DND-41 (cell line): ENCODE results near the gene SENP6.

Experiments
- EZH2 ChIP-seq: IDR thresholded peaks from 3 replicates; pipeline ENCODE4 v1.6.1; 2012; ENCODE audit warnings: borderline replicate concordance, low read depth, mild to moderate bottlenecking, moderate library complexity, low read length, inconsistent platforms; ENCODE audit not compliant: severe bottlenecking
- TF ChIP-seq, protein P1 (sequence below): IDR thresholded peaks from 2 replicates; pipeline ENCODE4 v1.5.1; 2012; ENCODE audit warnings: borderline replicate concordance, low read length, moderate library complexity, mild to moderate bottlenecking; ENCODE audit not compliant: poor library complexity, severe bottlenecking; ENCODE audit errors: extremely low read depth

DNA sequence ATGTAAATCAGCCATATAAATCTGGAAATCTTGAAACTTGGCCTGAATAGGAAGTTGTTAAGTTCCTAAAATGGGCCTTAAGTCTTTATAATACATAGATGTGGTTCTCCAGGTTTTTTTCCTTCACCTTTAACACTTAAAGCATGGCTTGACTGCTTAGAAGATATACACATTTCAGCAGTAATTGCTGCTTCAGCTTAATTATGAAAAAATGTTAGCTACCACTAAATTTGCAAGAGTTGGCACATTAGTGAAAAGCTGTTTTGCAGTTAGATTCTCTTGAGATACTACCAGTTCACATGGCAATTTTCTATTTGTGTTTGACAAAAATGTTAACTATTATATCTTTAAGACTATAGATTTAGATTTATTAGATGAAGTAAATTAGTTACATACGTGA is 74.7 kb downstream of the SENP6 start:
- TF ChIP-seq, protein P1, sequence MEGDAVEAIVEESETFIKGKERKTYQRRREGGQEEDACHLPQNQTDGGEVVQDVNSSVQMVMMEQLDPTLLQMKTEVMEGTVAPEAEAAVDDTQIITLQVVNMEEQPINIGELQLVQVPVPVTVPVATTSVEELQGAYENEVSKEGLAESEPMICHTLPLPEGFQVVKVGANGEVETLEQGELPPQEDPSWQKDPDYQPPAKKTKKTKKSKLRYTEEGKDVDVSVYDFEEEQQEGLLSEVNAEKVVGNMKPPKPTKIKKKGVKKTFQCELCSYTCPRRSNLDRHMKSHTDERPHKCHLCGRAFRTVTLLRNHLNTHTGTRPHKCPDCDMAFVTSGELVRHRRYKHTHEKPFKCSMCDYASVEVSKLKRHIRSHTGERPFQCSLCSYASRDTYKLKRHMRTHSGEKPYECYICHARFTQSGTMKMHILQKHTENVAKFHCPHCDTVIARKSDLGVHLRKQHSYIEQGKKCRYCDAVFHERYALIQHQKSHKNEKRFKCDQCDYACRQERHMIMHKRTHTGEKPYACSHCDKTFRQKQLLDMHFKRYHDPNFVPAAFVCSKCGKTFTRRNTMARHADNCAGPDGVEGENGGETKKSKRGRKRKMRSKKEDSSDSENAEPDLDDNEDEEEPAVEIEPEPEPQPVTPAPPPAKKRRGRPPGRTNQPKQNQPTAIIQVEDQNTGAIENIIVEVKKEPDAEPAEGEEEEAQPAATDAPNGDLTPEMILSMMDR, result no peak
- TF ChIP-seq EZH2, result no peak
